ENCODE measurements around the gene PSRC1.

PSRC1 gene

GRCh38 chr1:109283748-109284600 is 1.0 kb upstream of the PSRC1 start:
- peak overlapping the region in 1 of 2 experiments; percentile 60 for H3K18ac ChIP-seq (ENCODE audit: low read depth in 1 of 2, low read length in 2 of 2)
- no peak overlapping the region for H2AFZ ChIP-seq (ENCODE audit: low read depth, low read length)
- H2AK5ac ChIP-seq (ENCODE audit: low read length, severe bottlenecking): peak overlapping the region; percentile 75
- peak overlapping the region; percentile 78 for H4K8ac ChIP-seq (ENCODE audit: low read length)
- no peaks in the 10 kb centered on the region for H3K9me3 ChIP-seq (ENCODE audit: control insufficient read depth, low read length)
- no peak overlapping the region for H2BK120ac ChIP-seq (ENCODE audit: low read depth, low read length)
- H3K4me3 ChIP-seq (ENCODE audit: insufficient read depth in 1 of 2, low read depth in 1 of 2, low read length in 2 of 2): peak overlapping the region; percentile 66 to 90
- H3K4ac ChIP-seq (ENCODE audit: low read depth in 1 of 2, low read length in 2 of 2): peak overlapping the region in 1 of 2 experiments; percentile 89
- DNase-seq: no peak
- H3K4me2 ChIP-seq (ENCODE audit: low read length, poor library complexity, severe bottlenecking): peak overlapping the region; percentile 55
- no peaks in the 10 kb centered on the region for H3K27me3 ChIP-seq (ENCODE audit: control insufficient read depth in 1 of 2, insufficient read depth in 1 of 2, low read length in 2 of 2)
- peaks cover 24% of the 10 kb centered on the region for H3K79me1 ChIP-seq (replicated peaks; ENCODE audit: low read length, poor library complexity, severe bottlenecking)
- peak overlapping the region; percentile 90 for H3K9ac ChIP-seq (ENCODE audit: low read length)
- no peak overlapping the region for H3K23ac ChIP-seq (ENCODE audit: low read length in 2 of 2)
- H3K14ac ChIP-seq (ENCODE audit: low read length in 2 of 2): no peak overlapping the region
- WGBS: 73% methylated on average over 17 of the region's 17 CpGs
- peak overlapping the region in 1 of 2 experiments; percentile 35 for H2BK12ac ChIP-seq (ENCODE audit: low read length in 2 of 2)
- no peak overlapping the region for H2BK15ac ChIP-seq (ENCODE audit: low read depth, poor library complexity, severe bottlenecking)
- no peak overlapping the region for H2BK5ac ChIP-seq (ENCODE audit: low read depth, low read length, poor library complexity, severe bottlenecking)
- peaks cover 12 to 13% of the 10 kb centered on the region in 2 experiments for H3K36me3 ChIP-seq (ENCODE audit: control insufficient read depth in 1 of 2, insufficient read depth in 2 of 2, low read depth in 1 of 2, low read length in 2 of 2)
- peak overlapping the region; percentile 86 for H3K27ac ChIP-seq (ENCODE audit: low read length, poor library complexity, severe bottlenecking)
- peaks cover 19% of the 10 kb centered on the region for H3K4me1 ChIP-seq (ENCODE audit: control insufficient read depth, insufficient read depth, low read depth, low read length)
- peak overlapping the region; percentile 30 for H4K91ac ChIP-seq (ENCODE audit: low read length)

- no peaks in the 10 kb centered on the region for H3K27me3 ChIP-seq (ENCODE audit: control insufficient read depth in 1 of 2, insufficient read depth in 1 of 2, low read length in 2 of 2)
- H3K36me3 ChIP-seq (ENCODE audit: control insufficient read depth in 1 of 2, insufficient read depth in 2 of 2, low read depth in 1 of 2, low read length in 2 of 2): peaks cover 12 to 13% of the 10 kb centered on the region in 2 experiments
- H3K9ac ChIP-seq (ENCODE audit: low read length): peak overlapping the region; percentile 90
- H3K4ac ChIP-seq (ENCODE audit: low read depth in 1 of 2, low read length in 2 of 2): peak overlapping the region in 1 of 2 experiments; percentile 29
- no peak overlapping the region for H3K27ac ChIP-seq (ENCODE audit: low read length, poor library complexity, severe bottlenecking)
- H3K4me2 ChIP-seq (ENCODE audit: low read length, poor library complexity, severe bottlenecking): peak overlapping the region; percentile 64
- H2BK5ac ChIP-seq (ENCODE audit: low read depth, low read length, poor library complexity, severe bottlenecking): no peak overlapping the region
- H2BK15ac ChIP-seq (ENCODE audit: low read depth, poor library complexity, severe bottlenecking): no peak overlapping the region
- 7% methylated on average over 10 of the region's 10 CpGs for WGBS
- peak overlapping the region; percentile 31 for H4K8ac ChIP-seq (ENCODE audit: low read length)
- DNase-seq: no peak
- H3K4me3 ChIP-seq (ENCODE audit: insufficient read depth in 1 of 2, low read depth in 1 of 2, low read length in 2 of 2): peak overlapping the region; percentile 74 to 90
- no peak overlapping the region for H2BK12ac ChIP-seq (ENCODE audit: low read length in 2 of 2)
- H3K18ac ChIP-seq (ENCODE audit: low read depth in 1 of 2, low read length in 2 of 2): peak overlapping the region in 1 of 2 experiments; percentile 81
- peaks cover 26% of the 10 kb centered on the region for H3K79me1 ChIP-seq (replicated peaks; ENCODE audit: low read length, poor library complexity, severe bottlenecking)
- no peak overlapping the region for H2AK5ac ChIP-seq (ENCODE audit: low read length, severe bottlenecking)
- no peak overlapping the region for H2BK120ac ChIP-seq (ENCODE audit: low read depth, low read length)
- peak overlapping the region in 1 of 2 experiments; percentile 82 for H3K14ac ChIP-seq (ENCODE audit: low read length in 2 of 2)
- H3K23ac ChIP-seq (ENCODE audit: low read length in 2 of 2): peak overlapping the region in 1 of 2 experiments; percentile 75
- H4K91ac ChIP-seq (ENCODE audit: low read length): no peak overlapping the region
- no peaks in the 10 kb centered on the region for H3K9me3 ChIP-seq (ENCODE audit: control insufficient read depth, low read length)
- H2AFZ ChIP-seq (ENCODE audit: low read depth, low read length): peak overlapping the region; percentile 90
- peaks cover 22% of the 10 kb centered on the region for H3K4me1 ChIP-seq (ENCODE audit: control insufficient read depth, insufficient read depth, low read depth, low read length)
Measured at GRCh38 chr1:109282497-109282951, 421 bp downstream of the PSRC1 start.

GRCh38 chr1:109281680-109282496 is 1.1 kb downstream of the PSRC1 start:
- peak overlapping the region; percentile 35 for H2AK5ac ChIP-seq (ENCODE audit: low read length, severe bottlenecking)
- 90% methylated on average over 24 of the region's 28 CpGs for WGBS
- no peak overlapping the region for H2BK15ac ChIP-seq (ENCODE audit: low read depth, poor library complexity, severe bottlenecking)
- no peak overlapping the region for H3K23ac ChIP-seq (ENCODE audit: low read length in 2 of 2)
- H3K9ac ChIP-seq (ENCODE audit: low read length): peak overlapping the region; percentile 90
- peak overlapping the region in 1 of 2 experiments; percentile 31 for H2BK12ac ChIP-seq (ENCODE audit: low read length in 2 of 2)
- no peak overlapping the region for H2BK5ac ChIP-seq (ENCODE audit: low read depth, low read length, poor library complexity, severe bottlenecking)
- peaks cover 26% of the 10 kb centered on the region for H3K79me1 ChIP-seq (replicated peaks; ENCODE audit: low read length, poor library complexity, severe bottlenecking)
- H3K4ac ChIP-seq (ENCODE audit: low read depth in 1 of 2, low read length in 2 of 2): peak overlapping the region in 1 of 2 experiments; percentile 6
- peak overlapping the region; percentile 50 for H2BK120ac ChIP-seq (ENCODE audit: low read depth, low read length)
- no peak for DNase-seq
- H4K91ac ChIP-seq (ENCODE audit: low read length): peak overlapping the region; percentile 71
- H3K4me1 ChIP-seq (ENCODE audit: control insufficient read depth, insufficient read depth, low read depth, low read length): peaks cover 25% of the 10 kb centered on the region
- H3K4me3 ChIP-seq (ENCODE audit: insufficient read depth in 1 of 2, low read depth in 1 of 2, low read length in 2 of 2): peak overlapping the region in 1 of 2 experiments; percentile 90
- H3K9me3 ChIP-seq (ENCODE audit: control insufficient read depth, low read length): no peaks in the 10 kb centered on the region
- no peak overlapping the region for H3K18ac ChIP-seq (ENCODE audit: low read depth in 1 of 2, low read length in 2 of 2)
- no peak overlapping the region for H2AFZ ChIP-seq (ENCODE audit: low read depth, low read length)
- H4K8ac ChIP-seq (ENCODE audit: low read length): peak overlapping the region; percentile 66
- no peaks in the 10 kb centered on the region for H3K27me3 ChIP-seq (ENCODE audit: control insufficient read depth in 1 of 2, insufficient read depth in 1 of 2, low read length in 2 of 2)
- H3K36me3 ChIP-seq (ENCODE audit: control insufficient read depth in 1 of 2, insufficient read depth in 2 of 2, low read depth in 1 of 2, low read length in 2 of 2): peaks cover 12 to 13% of the 10 kb centered on the region in 2 experiments
- H3K27ac ChIP-seq (ENCODE audit: low read length, poor library complexity, severe bottlenecking): no peak overlapping the region
- H3K14ac ChIP-seq (ENCODE audit: low read length in 2 of 2): no peak overlapping the region
- H3K4me2 ChIP-seq (ENCODE audit: low read length, poor library complexity, severe bottlenecking): peak overlapping the region; percentile 64
